CD4-positive, alpha-beta T cell (primary cell): Measurements from ENCODE around the gene PCDHA2. TPM values are rescaled to one million over a fixed set of nuclear protein-coding genes. Genes with fewer than 3 reads are reported as not detected.
"Not testable (repeated sequence)": the region's sequence is repeated elsewhere in the genome, so short reads cannot be mapped to it uniquely, and the experiment has no call there.

Source experiments
- ATAC-seq: fragments of 200-7000 bp; cut with Tn5 transposase; one replicate; pipeline ENCODE4 v1.10.0; 2022; ENCODE audit warnings: mild to moderate bottlenecking; ENCODE audit not compliant: poor library complexity
- CTCF ChIA-PET: fragments of 350-600 bp; sonication (Branson Sonifier 250); formaldehyde crosslinking; loops from one replicate; lab custom pipeline; 2021; ENCODE audit warnings: antibody characterized with exemption, inconsistent platforms; lab: Charles Lee
- POLR2A ChIA-PET: fragments of 350-600 bp; sonication (Branson Sonifier 250); formaldehyde crosslinking; loops from one replicate; lab custom pipeline; 2021; ENCODE audit warnings: antibody characterized with exemption, inconsistent platforms; lab: Charles Lee
- DNase-seq, 14 experiments: peaks; one replicate each; pipeline ENCODE4 v3.0.0-alpha.2; 2013 to 2020; ENCODE audit warnings: mixed read lengths in 2 of 14
- H3K27ac ChIP-seq, 2 donors: one replicate each; pipeline versions ENCODE4 v1.5.1 to v1.7.0; 2013; ENCODE audit warnings: low read length in 2 of 2, low read depth in 1 of 2, mild to moderate bottlenecking in 1 of 2
- H3K27me3 ChIP-seq, 2 experiments: 1 replicate in 1 of 2; 2 replicates in 1 of 2; pipeline versions ENCODE4 v1.6.1 to v1.7.0; 2013; ENCODE audit warnings: low read length in 2 of 2, control low read depth in 1 of 2, mild to moderate bottlenecking in 1 of 2, moderate library complexity in 1 of 2; ENCODE audit not compliant: insufficient read depth in 2 of 2, control insufficient read depth in 1 of 2
- H3K36me3 ChIP-seq: one replicate; pipeline ENCODE4 v1.6.1; 2013; ENCODE audit warnings: low read length, control low read depth; ENCODE audit not compliant: insufficient read depth
- H3K4me1 ChIP-seq: one replicate; pipeline ENCODE4 v1.6.1; 2013; ENCODE audit warnings: low read length, control low read depth; ENCODE audit not compliant: insufficient read depth
- H3K4me3 ChIP-seq: one replicate; pipeline ENCODE4 v1.5.1; 2013; ENCODE audit warnings: mild to moderate bottlenecking, low read length, moderate library complexity
- H3K9me3 ChIP-seq, 2 experiments: 1 replicate in 1 of 2; 2 replicates in 1 of 2; pipeline versions ENCODE4 v1.6.1 to v1.7.0; 2013; ENCODE audit warnings: low read length in 2 of 2, mild to moderate bottlenecking in 2 of 2, control low read depth in 1 of 2, moderate library complexity in 1 of 2; ENCODE audit not compliant: control insufficient read depth in 1 of 2, insufficient read depth in 1 of 2
- H3K27ac Mint-ChIP-seq: one replicate; pipeline ENCODE4 v1.8.0; 2020; ENCODE audit warnings: mixed read lengths
- H3K27me3 Mint-ChIP-seq: one replicate; pipeline ENCODE4 v1.8.0; 2021; ENCODE audit warnings: mixed read lengths
- H3K36me3 Mint-ChIP-seq: one replicate; pipeline ENCODE4 v1.8.0; 2021; ENCODE audit warnings: low read depth, mixed read lengths
- H3K4me1 Mint-ChIP-seq: one replicate; pipeline ENCODE4 v1.8.0; 2021; ENCODE audit warnings: low read depth, mixed read lengths
- H3K4me3 Mint-ChIP-seq: one replicate; pipeline ENCODE4 v1.8.0; 2020; ENCODE audit warnings: mild to moderate bottlenecking, mixed read lengths
- H3K9me3 Mint-ChIP-seq: one replicate; pipeline ENCODE4 v1.8.0; 2020; ENCODE audit warnings: mixed read lengths
- intact Hi-C, 2 experiments: fragments of 100-400 bp; cut with DNase I in 1 of 2; cut with micrococcal nuclease in 1 of 2; formaldehyde crosslinking; loops; one replicate each; pipeline versions ENCODE4 v1.15.1 to v1.9.0; 2023 to 2025; cut with DNase I, micrococcal nuclease
- total RNA-seq, 174 experiments: library from RNA in 2 of 174; stranded (reverse) in 2 of 174; gene quantifications; one replicate each; pipeline ENCODE4 v1.2.3 and lab custom pipeline; 2021 to 2026
- TF ChIP-seq, protein P1 (sequence below): fragments of 200-600 bp; IDR thresholded peaks from one replicate; pipeline ENCODE4 v1.8.0; 2022; ENCODE audit warnings: antibody characterized with exemption, mild to moderate bottlenecking

PCDHA2 gene
- total RNA-seq, 2 experiments from 2014 or later: not detected

DNA sequence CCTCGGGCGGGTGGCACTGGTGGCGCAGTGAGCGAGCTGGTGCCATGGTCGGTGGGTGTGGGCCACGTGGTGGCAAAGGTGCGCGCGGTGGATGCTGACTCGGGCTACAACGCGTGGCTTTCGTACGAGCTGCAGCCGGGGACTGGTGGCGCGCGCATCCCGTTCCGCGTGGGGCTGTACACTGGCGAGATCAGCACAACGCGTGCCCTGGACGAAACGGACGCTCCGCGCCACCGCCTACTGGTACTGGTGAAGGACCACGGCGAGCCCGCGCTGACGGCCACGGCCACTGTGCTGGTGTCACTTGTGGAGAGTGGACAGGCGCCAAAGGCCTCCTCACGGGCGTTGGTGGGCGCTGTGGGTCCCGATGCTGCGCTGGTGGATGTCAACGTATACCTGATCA, 14.2 kb downstream of the PCDHA2 start:
- TF ChIP-seq, protein P1, sequence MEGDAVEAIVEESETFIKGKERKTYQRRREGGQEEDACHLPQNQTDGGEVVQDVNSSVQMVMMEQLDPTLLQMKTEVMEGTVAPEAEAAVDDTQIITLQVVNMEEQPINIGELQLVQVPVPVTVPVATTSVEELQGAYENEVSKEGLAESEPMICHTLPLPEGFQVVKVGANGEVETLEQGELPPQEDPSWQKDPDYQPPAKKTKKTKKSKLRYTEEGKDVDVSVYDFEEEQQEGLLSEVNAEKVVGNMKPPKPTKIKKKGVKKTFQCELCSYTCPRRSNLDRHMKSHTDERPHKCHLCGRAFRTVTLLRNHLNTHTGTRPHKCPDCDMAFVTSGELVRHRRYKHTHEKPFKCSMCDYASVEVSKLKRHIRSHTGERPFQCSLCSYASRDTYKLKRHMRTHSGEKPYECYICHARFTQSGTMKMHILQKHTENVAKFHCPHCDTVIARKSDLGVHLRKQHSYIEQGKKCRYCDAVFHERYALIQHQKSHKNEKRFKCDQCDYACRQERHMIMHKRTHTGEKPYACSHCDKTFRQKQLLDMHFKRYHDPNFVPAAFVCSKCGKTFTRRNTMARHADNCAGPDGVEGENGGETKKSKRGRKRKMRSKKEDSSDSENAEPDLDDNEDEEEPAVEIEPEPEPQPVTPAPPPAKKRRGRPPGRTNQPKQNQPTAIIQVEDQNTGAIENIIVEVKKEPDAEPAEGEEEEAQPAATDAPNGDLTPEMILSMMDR: no peak
- Histone ChIP-seq H3K36me3 (no peaks in the 10 kb centered on the region), H3K4me3 (no peak overlapping the region), H3K27me3 (peaks cover 6 to 22% of the 10 kb centered on the region in 2 experiments), H3K9me3 (peaks cover 8 to 24% of the 10 kb centered on the region in 2 experiments), H3K4me1 (no peaks in the 10 kb centered on the region), H3K27ac (no peak overlapping the region)
- no peak for DNase-seq
- intact Hi-C loops: no loop called here
- Mint-ChIP-seq H3K27ac (no peak overlapping the region), H3K27me3 (peaks cover 50% of the 10 kb centered on the region), H3K4me1 (no peaks in the 10 kb centered on the region), H3K36me3 (peaks cover 11% of the 10 kb centered on the region), H3K9me3 (peaks cover 21% of the 10 kb centered on the region), H3K4me3 (no peak overlapping the region)
- no peak for ATAC-seq
- ChIA-PET POLR2A (no interaction called here), CTCF (no interaction called here)

DNA sequence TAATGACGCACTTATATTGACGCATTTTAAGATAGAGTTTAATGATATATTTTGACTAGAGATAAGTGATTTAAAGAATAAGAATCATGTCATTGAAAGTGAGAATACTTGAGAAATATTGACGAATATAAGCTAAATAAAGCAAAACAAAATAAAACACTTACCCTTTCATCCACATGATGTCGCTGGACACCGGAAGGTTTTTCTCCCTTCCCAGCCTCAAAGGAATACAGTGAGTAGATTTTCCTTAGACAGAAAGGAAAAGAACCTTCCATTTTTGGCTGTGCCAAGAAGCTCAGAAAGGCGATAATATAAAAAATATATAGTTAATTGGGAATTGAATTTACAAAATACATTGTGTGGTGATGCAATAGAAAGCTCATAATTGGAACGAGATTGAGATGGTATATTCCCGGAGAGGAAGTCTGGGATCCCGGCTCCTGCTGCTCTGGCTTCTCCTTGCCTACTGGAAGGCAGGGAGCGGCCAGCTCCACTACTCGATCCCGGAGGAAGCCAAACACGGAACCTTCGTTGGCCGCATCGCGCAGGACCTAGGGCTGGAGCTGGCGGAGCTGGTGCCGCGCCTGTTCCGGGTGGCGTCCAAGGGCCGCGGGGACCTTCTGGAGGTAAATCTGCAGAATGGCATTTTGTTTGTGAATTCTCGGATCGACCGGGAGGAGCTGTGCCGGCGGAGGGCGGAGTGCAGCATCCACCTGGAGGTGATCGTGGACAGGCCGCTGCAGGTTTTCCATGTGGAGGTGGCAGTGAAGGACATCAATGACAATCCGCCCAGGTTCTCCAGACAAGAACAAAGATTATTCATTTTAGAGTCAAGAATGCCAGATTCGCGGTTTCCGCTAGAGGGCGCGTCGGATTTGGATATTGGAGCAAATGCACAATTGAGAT, 27.0 kb downstream of the PCDHA2 start, which contains the start of gene PCDHA5:
PCDHA5 (plus strand) TSS at position 239 of the 906 bp plus-strand sequence.
- DNase-seq (no peak), ATAC-seq (no peak)
- peaks cover 42% of the 10 kb centered on the region for H3K27me3 Mint-ChIP-seq
- no peaks in the 10 kb centered on the region for H3K36me3 ChIP-seq
- no peak within 1 kb of the TSS for H3K27ac ChIP-seq
- intact Hi-C loops: no loop called here
- no peak within 1 kb of the TSS for H3K27ac Mint-ChIP-seq
- H3K4me1 Mint-ChIP-seq: no peaks in the 10 kb centered on the region
- no peak within 1 kb of the TSS for H3K4me3 ChIP-seq
- H3K27me3 ChIP-seq: peaks cover 10 to 16% of the 10 kb centered on the region in 2 experiments
- no peak within 1 kb of the TSS for H3K4me3 Mint-ChIP-seq
- H3K9me3 ChIP-seq: peaks cover 12 to 26% of the 10 kb centered on the region in 2 experiments
- ChIA-PET POLR2A (no interaction called here), CTCF (no interaction called here)
- no peaks in the 10 kb centered on the region for H3K4me1 ChIP-seq
- peaks cover 4% of the 10 kb centered on the region for H3K36me3 Mint-ChIP-seq
- H3K9me3 Mint-ChIP-seq: peaks cover 6% of the 10 kb centered on the region
- TF ChIP-seq, protein P1: no peak

DNA sequence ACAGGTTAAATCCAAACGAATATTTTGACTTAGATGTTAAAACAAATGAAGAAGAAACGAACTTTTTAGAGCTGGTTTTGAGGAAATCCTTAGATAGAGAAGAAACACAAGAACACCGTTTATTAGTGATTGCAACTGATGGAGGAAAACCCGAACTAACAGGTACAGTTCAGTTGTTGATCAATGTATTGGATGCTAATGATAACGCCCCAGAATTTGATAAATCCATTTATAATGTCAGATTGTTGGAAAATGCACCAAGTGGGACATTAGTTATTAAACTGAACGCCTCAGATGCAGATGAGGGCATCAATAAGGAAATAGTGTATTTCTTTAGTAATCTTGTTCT, 27.6 kb downstream of the PCDHA2 start:
- no peak for ATAC-seq
- Histone ChIP-seq H3K27me3 (peaks cover 10 to 23% of the 10 kb centered on the region in 2 experiments), H3K27ac (no peak overlapping the region), H3K4me1 (no peaks in the 10 kb centered on the region), H3K9me3 (peaks cover 12 to 26% of the 10 kb centered on the region in 2 experiments), H3K4me3 (no peak overlapping the region), H3K36me3 (no peaks in the 10 kb centered on the region)
- ChIA-PET CTCF (no interaction called here), POLR2A (no interaction called here)
- DNase-seq: no peak
- Mint-ChIP-seq H3K4me3 (no peak overlapping the region), H3K36me3 (peaks cover 8% of the 10 kb centered on the region), H3K27me3 (peaks cover 48% of the 10 kb centered on the region), H3K9me3 (peaks cover 10% of the 10 kb centered on the region), H3K4me1 (no peaks in the 10 kb centered on the region), H3K27ac (no peak overlapping the region)
- TF ChIP-seq, protein P1: no peak
- intact Hi-C loops: no loop called here

DNA sequence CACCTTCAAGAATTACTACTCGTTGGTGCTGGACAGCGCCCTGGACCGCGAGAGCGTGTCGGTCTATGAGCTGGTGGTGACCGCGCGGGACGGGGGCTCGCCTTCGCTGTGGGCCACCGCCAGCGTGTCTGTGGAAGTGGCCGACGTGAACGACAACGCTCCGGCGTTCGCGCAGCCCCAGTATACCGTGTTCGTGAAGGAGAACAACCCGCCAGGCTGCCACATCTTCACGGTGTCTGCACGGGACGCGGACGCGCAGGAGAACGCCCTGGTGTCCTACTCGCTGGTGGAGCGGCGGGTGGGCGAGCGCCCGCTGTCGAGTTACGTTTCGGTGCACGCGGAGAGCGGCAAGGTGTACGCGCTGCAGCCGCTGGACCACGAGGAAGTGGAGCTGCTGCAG, 28.3 kb downstream of the PCDHA2 start:
- H3K4me3 ChIP-seq, H3K4me3 Mint-ChIP-seq, intact Hi-C loops, ATAC-seq, H3K27ac Mint-ChIP-seq, H3K36me3 ChIP-seq, CTCF ChIA-PET, H3K27ac ChIP-seq, DNase-seq, H3K36me3 Mint-ChIP-seq, H3K4me1 ChIP-seq, POLR2A ChIA-PET, H3K4me1 Mint-ChIP-seq: not testable (repeated sequence)
- Histone ChIP-seq H3K9me3 (peaks cover 15 to 28% of the 10 kb centered on the region in 2 experiments), H3K27me3 (peaks cover 13 to 28% of the 10 kb centered on the region in 2 experiments)
- Mint-ChIP-seq H3K9me3 (peaks cover 10% of the 10 kb centered on the region), H3K27me3 (peaks cover 48% of the 10 kb centered on the region)
